ENCODE data around the gene FGF3.

Gene FGF3

DNA sequence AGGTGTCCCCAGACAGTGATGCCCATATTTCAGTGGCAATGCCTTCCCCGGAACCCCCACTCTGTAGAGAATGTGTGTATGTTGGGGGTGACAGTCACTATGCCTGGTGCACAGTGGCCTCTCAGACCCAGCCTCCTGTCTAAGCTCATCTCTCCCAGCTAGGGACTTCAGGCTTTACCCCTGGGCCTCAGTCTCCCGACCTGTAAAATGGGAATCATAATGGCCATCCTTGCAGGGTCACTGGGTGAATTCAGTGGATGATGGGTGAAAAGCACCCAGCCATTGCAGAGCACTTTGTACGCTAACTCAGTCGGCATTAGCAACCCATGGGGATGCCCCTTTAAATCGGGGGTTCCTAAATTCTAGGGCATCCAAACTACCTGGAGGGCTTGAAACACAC is 18.9 kb downstream of the FGF3 start:
- no peak for TF ChIP-seq CTCF (IDR thresholded peaks at IDR 0.05; ENCODE audit: extremely low read depth, insufficient read depth, missing control alignments)
- DNase-seq (ENCODE audit: low spot score), result no peak
- in situ Hi-C loops (cut with MboI; ENCODE audit: low pct_unique_long_range_greater_than_20kb, low sequenced_read_pairs, unreplicated experiment), result no loop called here

GRCh38 chr11:69799582-69799981 is 19.6 kb downstream of the FGF3 start:
- no peak for DNase-seq (ENCODE audit: low spot score)
- no peak for TF ChIP-seq CTCF (IDR thresholded peaks at IDR 0.05; ENCODE audit: extremely low read depth, insufficient read depth, missing control alignments)
- in situ Hi-C loops (cut with MboI; ENCODE audit: low pct_unique_long_range_greater_than_20kb, low sequenced_read_pairs, unreplicated experiment), result no loop called here

- DNase-seq (ENCODE audit: low spot score), result no peak
- no peak for TF ChIP-seq CTCF (IDR thresholded peaks at IDR 0.05; ENCODE audit: extremely low read depth, insufficient read depth, missing control alignments)
- in situ Hi-C loops (cut with MboI; ENCODE audit: low pct_unique_long_range_greater_than_20kb, low sequenced_read_pairs, unreplicated experiment), result no loop called here
These were observed 20.1 kb downstream of the FGF3 start for GRCh38 chr11:69799097-69799496.

DNA sequence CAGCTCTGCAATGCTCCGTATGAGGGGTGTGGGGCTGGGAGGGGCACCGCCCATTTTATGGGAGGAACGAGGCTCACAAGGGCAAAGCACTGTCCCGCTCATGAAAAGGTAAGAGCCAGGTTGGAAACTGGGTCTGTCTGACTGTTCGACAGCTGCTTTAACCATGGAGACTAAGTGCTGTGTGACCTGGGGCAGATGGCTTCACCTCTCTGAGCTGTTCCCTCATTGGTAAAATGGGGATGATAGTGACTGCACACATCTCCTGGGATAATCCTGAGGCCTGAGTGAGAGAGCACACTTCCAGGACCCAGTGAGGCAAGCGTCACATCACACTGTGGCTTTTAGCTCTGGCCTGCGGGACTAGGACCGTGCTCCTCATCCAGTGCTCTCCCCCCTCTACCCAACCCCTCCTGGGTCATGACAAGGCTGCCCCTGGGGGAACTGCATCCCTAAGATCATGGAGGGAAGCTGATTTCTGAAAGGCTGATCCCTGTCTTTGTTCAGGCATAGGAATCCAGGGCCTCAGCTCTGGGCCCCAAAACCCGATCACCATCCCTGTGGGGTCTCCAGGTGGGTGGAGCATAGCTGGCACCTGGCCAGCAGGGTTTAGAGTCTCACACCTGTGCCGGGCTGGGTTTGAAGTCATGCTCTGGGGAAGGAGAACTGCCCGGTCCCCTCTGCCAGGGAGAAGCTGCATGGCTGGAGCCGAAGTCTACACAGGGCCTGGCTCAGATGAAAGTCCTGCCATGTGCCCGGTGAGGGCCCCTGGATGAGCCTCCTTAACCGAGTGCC is 21.3 kb downstream of the FGF3 start:
- DNase-seq (ENCODE audit: low spot score), result no peak
- no peak for TF ChIP-seq CTCF (IDR thresholded peaks at IDR 0.05; ENCODE audit: extremely low read depth, insufficient read depth, missing control alignments)
- in situ Hi-C loops (cut with MboI; ENCODE audit: low pct_unique_long_range_greater_than_20kb, low sequenced_read_pairs, unreplicated experiment), result no loop called here

- in situ Hi-C loops (cut with MboI; ENCODE audit: low pct_unique_long_range_greater_than_20kb, low sequenced_read_pairs, unreplicated experiment), result no loop called here
- DNase-seq (ENCODE audit: low spot score), result no peak
- TF ChIP-seq CTCF (IDR thresholded peaks at IDR 0.05; ENCODE audit: extremely low read depth, insufficient read depth, missing control alignments), result no peak
These were observed 22.1 kb downstream of the FGF3 start for GRCh38 chr11:69797156-69797555.

DNA sequence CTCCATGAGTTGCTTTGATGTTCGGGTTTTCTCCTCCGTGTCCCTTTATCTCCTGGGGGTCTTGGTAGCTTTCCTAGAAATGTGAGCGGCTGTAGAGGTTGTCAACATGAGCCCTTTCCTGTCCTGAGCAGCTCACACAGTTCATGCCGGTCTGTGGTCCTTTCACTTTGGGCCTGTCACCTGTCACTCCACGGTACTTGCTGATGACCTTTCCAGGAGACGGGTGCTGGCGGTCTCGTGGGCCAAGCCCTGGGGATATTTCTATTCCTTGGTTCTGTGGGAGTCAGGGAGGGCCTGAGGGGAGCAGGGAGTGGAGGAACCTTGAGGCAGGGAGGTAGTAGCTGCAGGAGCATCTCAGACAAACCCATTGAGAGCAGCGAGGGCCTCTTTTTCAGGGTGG is 23.2 kb downstream of the FGF3 start:
- in situ Hi-C loops (cut with MboI; ENCODE audit: low pct_unique_long_range_greater_than_20kb, low sequenced_read_pairs, unreplicated experiment), result no loop called here
- TF ChIP-seq CTCF (IDR thresholded peaks at IDR 0.05; ENCODE audit: extremely low read depth, insufficient read depth, missing control alignments), result no peak
- DNase-seq (ENCODE audit: low spot score), result no peak

Measured in GM13977 (cell line).